Common myeloid progenitor, CD34-positive (primary cell): Measurements from ENCODE around the gene SHC2.

Source experiments
- CTCF ChIA-PET: fragments of 350-600 bp; sonication (Branson Sonifier 250); formaldehyde crosslinking; loops from one replicate; lab custom pipeline; 2021; ENCODE audit warnings: antibody characterized with exemption; lab: Charles Lee
- POLR2A ChIA-PET: fragments of 350-600 bp; sonication (Branson Sonifier 250); formaldehyde crosslinking; loops from one replicate; lab custom pipeline; 2021; ENCODE audit warnings: antibody characterized with exemption; lab: Charles Lee
- DNase-seq, 3 donors: peaks; one replicate each; pipeline versions ENCODE4 v3.0.0 to v3.0.0-alpha.2; 2013
- H3K27ac ChIP-seq, 2 experiments: 1 replicate in 1 of 2; 2 replicates in 1 of 2; pipeline ENCODE4 v1.7.0; 2013; ENCODE audit warnings: inconsistent platforms in 2 of 2, low read length in 2 of 2, mild to moderate bottlenecking in 2 of 2, low read depth in 1 of 2, moderate library complexity in 1 of 2; ENCODE audit not compliant: severe bottlenecking in 2 of 2, insufficient read depth in 1 of 2, poor library complexity in 1 of 2
- H3K27me3 ChIP-seq, 5 experiments: replicated peaks in 2 of 5; 1 replicate in 3 of 5; 2 replicates in 2 of 5; pipeline versions ENCODE4 v1.6.1 to v1.7.0; 2013; ENCODE audit warnings: low read length in 4 of 5, mild to moderate bottlenecking in 2 of 5, moderate library complexity in 2 of 5, inconsistent platforms in 1 of 5; ENCODE audit not compliant: insufficient read depth in 5 of 5, control insufficient read depth in 4 of 5
- H3K36me3 ChIP-seq, 4 experiments: 1 replicate in 2 of 4; 2 replicates in 2 of 4; pipeline versions ENCODE4 v1.6.1 to v1.7.0; 2013; ENCODE audit warnings: low read length in 3 of 4, control low read depth in 1 of 4, mild to moderate bottlenecking in 1 of 4; ENCODE audit not compliant: control insufficient read depth in 4 of 4, insufficient read depth in 4 of 4
- H3K4me1 ChIP-seq, 4 experiments: 1 replicate in 3 of 4; 2 replicates in 1 of 4; pipeline versions ENCODE4 v1.6.1 to v1.7.1; 2013; ENCODE audit warnings: low read length in 3 of 4, mild to moderate bottlenecking in 3 of 4, control low read depth in 1 of 4, inconsistent platforms in 1 of 4, moderate library complexity in 1 of 4; ENCODE audit not compliant: control insufficient read depth in 4 of 4, insufficient read depth in 4 of 4; ENCODE audit errors: control extremely low read depth in 1 of 4
- H3K4me3 ChIP-seq, 7 experiments: 1 replicate in 4 of 7; 2 replicates in 3 of 7; pipeline versions ENCODE4 v1.5.1 to v1.7.0; 2013; ENCODE audit warnings: mild to moderate bottlenecking in 7 of 7, low read length in 6 of 7, moderate library complexity in 6 of 7, inconsistent platforms in 2 of 7, low read depth in 2 of 7, control low read depth in 1 of 7; ENCODE audit not compliant: insufficient read depth in 4 of 7, control insufficient read depth in 1 of 7; ENCODE audit errors: extremely low read depth in 1 of 7
- H3K9me3 ChIP-seq, 5 experiments: 1 replicate in 4 of 5; 2 replicates in 1 of 5; pipeline versions ENCODE4 v1.6.1 to v1.7.1; 2013; ENCODE audit warnings: low read length in 4 of 5, mild to moderate bottlenecking in 2 of 5, inconsistent platforms in 1 of 5, low read depth in 1 of 5, moderate library complexity in 1 of 5; ENCODE audit not compliant: control insufficient read depth in 4 of 5, insufficient read depth in 2 of 5; ENCODE audit errors: control extremely low read depth in 1 of 5
- WGBS: methylation state at CpG from one replicate; pipeline ENCODE4 v1.1.5; 2013; ENCODE audit not compliant: insufficient coverage; 5-methylcytosine and 5-hydroxymethylcytosine counted together

Gene SHC2

GRCh38 chr19:374183-374885 is 86.5 kb downstream of the SHC2 start:
- 86% methylated on average over 19 of the region's 23 CpGs for WGBS
- ChIA-PET CTCF (no interaction called here), POLR2A (no interaction called here)
- Histone ChIP-seq H3K4me3 (no peak overlapping the region), H3K27me3 (peaks cover 0 to 47% (median 8%) of the 10 kb centered on the region in 5 experiments), H3K4me1 (no peaks in the 10 kb centered on the region), H3K36me3 (no peaks in the 10 kb centered on the region), H3K27ac (no peak overlapping the region), H3K9me3 (no peaks in the 10 kb centered on the region)
- no peak for DNase-seq

- H3K4me1 ChIP-seq: no peaks in the 10 kb centered on the region
- no peak overlapping the region for H3K27ac ChIP-seq
- peaks cover 0 to 45% (median 8%) of the 10 kb centered on the region in 5 experiments for H3K27me3 ChIP-seq
- 96% methylated on average over 15 of the region's 24 CpGs for WGBS
- DNase-seq: no peak
- H3K4me3 ChIP-seq: no peak overlapping the region
- CTCF ChIA-PET: no interaction called here
- H3K36me3 ChIP-seq: no peaks in the 10 kb centered on the region
- H3K9me3 ChIP-seq: no peaks in the 10 kb centered on the region
- POLR2A ChIA-PET: no interaction called here
Measured at GRCh38 chr19:373391-374182, 87.2 kb downstream of the SHC2 start.

GRCh38 chr19:372306-372890 is 88.4 kb downstream of the SHC2 start:
- no peak for DNase-seq

GRCh38 chr19:371501-372168 is 89.2 kb downstream of the SHC2 start:
- no peak overlapping the region for H3K27ac ChIP-seq
- peaks cover 0 to 56% (median 9%) of the 10 kb centered on the region in 5 experiments for H3K27me3 ChIP-seq
- H3K9me3 ChIP-seq: peaks cover 0 to 3% (median 0%) of the 10 kb centered on the region in 5 experiments
- peak in 2 of 3 donors; percentile 49 to 66 for DNase-seq
- 78% methylated on average over 14 of the region's 17 CpGs for WGBS
- ChIA-PET CTCF (interaction anchor here (1.0 kb wide), 1 partner anchor 13 kb away, joined by 3 read pairs; no protein-coding TSS in a partner anchor), POLR2A (no interaction called here)
- H3K36me3 ChIP-seq: no peaks in the 10 kb centered on the region
- no peak overlapping the region for H3K4me3 ChIP-seq
- no peaks in the 10 kb centered on the region for H3K4me1 ChIP-seq

More at GRCh38 chr19:372306-372890, 88.4 kb downstream of the SHC2 start:
- Histone ChIP-seq H3K4me3 (no peak overlapping the region), H3K4me1 (no peaks in the 10 kb centered on the region), H3K9me3 (no peaks in the 10 kb centered on the region), H3K27ac (no peak overlapping the region), H3K27me3 (peaks cover 0 to 49% (median 8%) of the 10 kb centered on the region in 5 experiments), H3K36me3 (no peaks in the 10 kb centered on the region)
- ChIA-PET CTCF (no interaction called here), POLR2A (no interaction called here)
- 66% methylated on average over 12 of the region's 14 CpGs for WGBS

- WGBS: 93% methylated on average over 32 of the region's 43 CpGs
Measured at GRCh38 chr19:370641-371330, 90.0 kb downstream of the SHC2 start.

GRCh38 chr19:369876-370275 is 91.0 kb downstream of the SHC2 start:
- DNase-seq: no peak
- Histone ChIP-seq H3K36me3 (no peaks in the 10 kb centered on the region), H3K27ac (no peak overlapping the region), H3K4me1 (no peaks in the 10 kb centered on the region), H3K9me3 (peaks cover 0 to 3% (median 0%) of the 10 kb centered on the region in 5 experiments), H3K27me3 (peaks cover 0 to 59% (median 11%) of the 10 kb centered on the region in 5 experiments), H3K4me3 (no peak overlapping the region)
- WGBS: 98% methylated on average over 14 of the region's 14 CpGs
- POLR2A ChIA-PET: no interaction called here
- CTCF ChIA-PET: no interaction called here

More at GRCh38 chr19:370641-371330, 90.0 kb downstream of the SHC2 start:
- Histone ChIP-seq H3K9me3 (peaks cover 0 to 3% (median 0%) of the 10 kb centered on the region in 5 experiments), H3K27me3 (peaks cover 0 to 58% (median 9%) of the 10 kb centered on the region in 5 experiments), H3K36me3 (no peaks in the 10 kb centered on the region), H3K27ac (no peak overlapping the region), H3K4me3 (no peak overlapping the region), H3K4me1 (no peaks in the 10 kb centered on the region)
- POLR2A ChIA-PET: no interaction called here
- no peak for DNase-seq
- CTCF ChIA-PET: interaction anchor here (1.0 kb wide), 1 partner anchor 14 kb away, joined by 3 read pairs; no protein-coding TSS in a partner anchor
